Measurements from ENCODE around the gene SART3. TPM values are rescaled to one million over a fixed set of nuclear protein-coding genes. Genes with fewer than 3 reads are reported as not detected.

SART3 gene
- total RNA-seq, 4 donors from 2014 or later, result 31.6 to 48.0 (median 40.1) TPM

DNA sequence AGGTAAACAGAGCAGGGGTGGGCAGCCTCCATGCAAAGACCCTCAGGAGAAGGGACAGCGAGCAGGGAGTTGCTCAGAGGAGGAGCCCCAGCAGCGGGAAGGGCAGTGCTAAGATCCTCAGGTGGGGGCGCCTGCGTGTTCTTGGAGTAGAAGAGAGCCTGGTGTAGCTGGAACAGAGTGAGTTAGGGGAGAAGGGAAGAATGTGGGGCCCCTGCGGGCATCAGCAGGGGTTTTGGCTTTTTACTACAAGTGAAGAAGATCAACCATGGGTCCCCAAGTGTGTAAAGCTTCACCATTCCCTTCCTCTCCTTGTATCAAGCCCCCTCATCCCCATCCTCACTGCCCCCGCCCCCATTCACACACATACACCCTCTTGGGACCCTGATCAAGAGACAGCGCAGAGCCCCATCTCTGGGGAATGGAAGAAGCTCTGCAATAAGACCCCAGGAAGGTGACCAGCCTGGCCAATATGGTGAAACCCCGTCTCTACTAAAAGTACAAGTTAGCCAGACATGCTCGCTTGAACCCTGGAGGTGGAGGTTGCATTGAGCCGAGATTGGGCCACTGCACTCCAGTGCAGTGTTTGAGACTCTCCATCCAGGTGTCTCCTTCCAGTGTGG is 47.1 kb upstream of the SART3 start:
- no peaks in the 10 kb centered on the region for H3K9me3 ChIP-seq
- peaks cover 6 to 21% (median 14%) of the 10 kb centered on the region in 4 donors for H3K4me1 ChIP-seq
- H3K4me3 ChIP-seq, result no peak overlapping the region
- WGBS, result 93% methylated on average over 9 of the region's 10 CpGs
- intact Hi-C loops (cut with DNase I), result no loop called here
- TF ChIP-seq, protein P1, sequence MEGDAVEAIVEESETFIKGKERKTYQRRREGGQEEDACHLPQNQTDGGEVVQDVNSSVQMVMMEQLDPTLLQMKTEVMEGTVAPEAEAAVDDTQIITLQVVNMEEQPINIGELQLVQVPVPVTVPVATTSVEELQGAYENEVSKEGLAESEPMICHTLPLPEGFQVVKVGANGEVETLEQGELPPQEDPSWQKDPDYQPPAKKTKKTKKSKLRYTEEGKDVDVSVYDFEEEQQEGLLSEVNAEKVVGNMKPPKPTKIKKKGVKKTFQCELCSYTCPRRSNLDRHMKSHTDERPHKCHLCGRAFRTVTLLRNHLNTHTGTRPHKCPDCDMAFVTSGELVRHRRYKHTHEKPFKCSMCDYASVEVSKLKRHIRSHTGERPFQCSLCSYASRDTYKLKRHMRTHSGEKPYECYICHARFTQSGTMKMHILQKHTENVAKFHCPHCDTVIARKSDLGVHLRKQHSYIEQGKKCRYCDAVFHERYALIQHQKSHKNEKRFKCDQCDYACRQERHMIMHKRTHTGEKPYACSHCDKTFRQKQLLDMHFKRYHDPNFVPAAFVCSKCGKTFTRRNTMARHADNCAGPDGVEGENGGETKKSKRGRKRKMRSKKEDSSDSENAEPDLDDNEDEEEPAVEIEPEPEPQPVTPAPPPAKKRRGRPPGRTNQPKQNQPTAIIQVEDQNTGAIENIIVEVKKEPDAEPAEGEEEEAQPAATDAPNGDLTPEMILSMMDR (IDR thresholded peaks at IDR 0.05), result no peak
- TF ChIP-seq EP300 (IDR thresholded peaks at IDR 0.05) (no peak), POLR2A (IDR thresholded peaks at IDR 0.05; ENCODE audit: low read depth) (no peak), POLR2AphosphoS5 (IDR thresholded peaks at IDR 0.05) (no peak)
- DNase-seq (ENCODE audit: extremely low spot score), result no peak
- H3K27me3 ChIP-seq, result peaks cover 0 to 17% (median 0%) of the 10 kb centered on the region in 4 donors
- no peaks in the 10 kb centered on the region for H3K36me3 ChIP-seq
- H3K27ac ChIP-seq (replicated peaks in 1 of 4), result no peak overlapping the region

DNA sequence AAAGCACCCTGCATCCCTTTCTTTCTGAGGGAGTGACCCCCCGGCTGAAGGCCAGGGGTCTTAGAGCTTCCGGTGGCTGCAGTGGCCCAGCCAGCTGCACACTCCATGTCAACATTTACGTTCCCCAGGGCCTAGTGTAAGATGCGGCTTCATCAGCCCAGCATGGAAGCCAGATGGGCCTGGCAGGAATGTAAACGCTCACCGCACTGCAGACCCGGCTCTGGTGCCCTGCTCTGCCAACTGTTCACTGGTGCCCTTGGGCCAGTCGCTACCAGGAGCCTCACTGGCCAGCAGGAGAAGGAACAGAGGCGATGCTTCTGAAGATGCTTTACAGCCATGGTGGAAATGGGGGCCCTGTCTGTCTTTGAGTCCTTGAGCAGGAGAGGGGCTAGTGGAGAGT is 45.5 kb upstream of the SART3 start:
- TF ChIP-seq POLR2AphosphoS5 (IDR thresholded peaks at IDR 0.05) (no peak), EP300 (IDR thresholded peaks at IDR 0.05) (no peak)
- Histone ChIP-seq H3K4me3 (no peak overlapping the region), H3K27ac (replicated peaks in 1 of 4) (no peak overlapping the region), H3K36me3 (no peaks in the 10 kb centered on the region), H3K9me3 (no peaks in the 10 kb centered on the region), H3K4me1 (peaks cover 6 to 18% (median 14%) of the 10 kb centered on the region in 4 donors), H3K27me3 (peaks cover 0 to 17% (median 0%) of the 10 kb centered on the region in 4 donors)
- 69% methylated on average over 7 of the region's 9 CpGs for WGBS
- intact Hi-C loops (cut with DNase I), result no loop called here
- DNase-seq (ENCODE audit: extremely low spot score), result no peak

DNA sequence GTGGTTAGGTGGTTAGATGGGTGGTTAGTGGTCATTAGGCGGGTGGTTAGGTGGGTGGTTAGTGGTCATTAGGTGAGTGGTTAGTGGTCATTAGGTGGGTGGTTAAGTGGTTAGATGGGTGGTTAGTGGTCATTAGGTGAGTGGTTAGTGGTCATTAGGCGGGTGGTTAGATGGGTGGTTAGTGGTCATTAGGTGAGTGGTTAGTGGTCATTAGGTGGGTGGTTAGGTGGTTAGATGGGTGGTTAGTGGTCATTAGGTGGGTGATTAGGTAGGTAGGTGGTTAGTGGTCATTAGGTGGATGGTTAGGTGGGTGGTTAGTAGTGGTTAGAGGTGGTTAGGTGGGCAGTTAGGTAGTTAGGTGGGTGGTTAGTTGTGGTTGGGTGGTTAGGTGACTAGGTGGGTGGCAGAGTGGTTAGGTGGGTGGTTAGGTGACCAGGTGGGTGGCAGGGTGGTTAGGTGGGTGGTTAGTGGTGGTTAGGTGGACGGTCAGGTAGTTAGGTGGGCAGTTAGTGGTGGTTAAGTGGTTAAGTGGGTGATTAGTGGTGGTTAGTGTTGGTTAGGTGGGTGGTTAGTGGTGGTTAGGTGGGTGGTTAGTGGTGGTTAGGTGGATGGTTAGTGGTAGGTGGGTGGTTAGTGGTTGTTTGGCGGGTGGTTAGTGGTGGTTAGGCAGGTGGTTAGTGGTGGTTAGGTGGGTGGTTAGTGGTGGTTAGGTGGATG is 44.9 kb upstream of the SART3 start:
- 88% methylated on average over 4 of the region's 4 CpGs for whole genome bisulfite sequencing
- Histone ChIP-seq H3K4me3 (no peak overlapping the region), H3K27me3 (peaks cover 0 to 17% (median 0%) of the 10 kb centered on the region in 4 donors), H3K9me3 (no peaks in the 10 kb centered on the region), H3K27ac (replicated peaks in 1 of 4) (no peak overlapping the region), H3K4me1 (peaks cover 6 to 18% (median 14%) of the 10 kb centered on the region in 4 donors), H3K36me3 (no peaks in the 10 kb centered on the region)
- TF ChIP-seq EP300 (IDR thresholded peaks at IDR 0.05) (no peak), POLR2A (IDR thresholded peaks at IDR 0.05; ENCODE audit: low read depth) (no peak), POLR2AphosphoS5 (IDR thresholded peaks at IDR 0.05) (no peak)
- TF ChIP-seq, protein P1 (IDR thresholded peaks at IDR 0.05), result no peak
- DNase-seq (ENCODE audit: extremely low spot score), result no peak
- intact Hi-C loops (cut with DNase I), result no loop called here

DNA sequence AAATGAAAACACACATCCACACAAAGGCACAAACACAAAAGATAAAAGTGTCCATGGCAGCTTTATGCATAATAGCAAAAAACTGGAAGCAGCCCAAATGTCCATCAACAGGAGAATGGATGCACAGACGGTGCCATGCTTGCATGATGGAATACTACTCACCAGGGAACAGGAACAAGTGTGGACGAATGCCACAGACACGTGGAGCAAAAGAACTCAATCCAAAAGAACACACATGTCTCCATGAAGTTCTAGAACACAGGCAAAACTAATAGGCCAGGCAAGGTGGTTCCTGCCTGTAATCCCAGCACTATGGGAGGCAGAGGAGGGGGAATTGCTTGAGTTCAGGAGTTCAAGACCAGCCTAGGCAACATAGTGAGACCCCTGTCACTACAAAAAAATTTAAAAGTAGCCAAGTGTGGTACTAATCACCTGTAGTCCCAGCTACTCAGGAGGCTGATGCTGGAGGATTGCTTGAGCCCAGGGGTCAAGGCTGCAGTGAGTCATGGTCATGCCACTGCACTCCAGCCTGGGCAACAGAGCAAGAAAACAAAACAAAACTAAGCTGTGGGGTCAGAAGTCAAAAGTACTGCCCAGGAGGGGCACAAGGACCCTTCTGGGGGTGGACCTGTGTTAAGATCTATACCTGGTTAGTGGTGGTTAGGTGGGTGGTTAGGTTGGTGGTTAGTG is 44.2 kb upstream of the SART3 start:
- intact Hi-C loops (cut with DNase I), result no loop called here
- Histone ChIP-seq H3K27me3 (peaks cover 0 to 17% (median 0%) of the 10 kb centered on the region in 4 donors), H3K4me3 (no peak overlapping the region), H3K4me1 (peaks cover 6 to 16% (median 10%) of the 10 kb centered on the region in 4 donors), H3K36me3 (no peaks in the 10 kb centered on the region), H3K9me3 (no peaks in the 10 kb centered on the region), H3K27ac (replicated peaks in 1 of 4) (no peak overlapping the region)
- 62% methylated on average over 3 of the region's 3 CpGs for WGBS
- TF ChIP-seq POLR2AphosphoS5 (IDR thresholded peaks at IDR 0.05) (no peak), EP300 (IDR thresholded peaks at IDR 0.05) (no peak)
- TF ChIP-seq, protein P1 (IDR thresholded peaks at IDR 0.05), result no peak
- DNase-seq (ENCODE audit: extremely low spot score), result no peak
